Suppressor macrophage (primary cell): ENCODE data around the gene TENM4.
A peak's percentile ranks its signal among the peaks of the same experiment; 100 is the strongest.

ENCODE experiments used
- DNase-seq, 4 experiments: peaks; one replicate each; pipeline ENCODE4 v3.0.0-alpha.2; 2020 to 2022

TENM4 gene

DNA sequence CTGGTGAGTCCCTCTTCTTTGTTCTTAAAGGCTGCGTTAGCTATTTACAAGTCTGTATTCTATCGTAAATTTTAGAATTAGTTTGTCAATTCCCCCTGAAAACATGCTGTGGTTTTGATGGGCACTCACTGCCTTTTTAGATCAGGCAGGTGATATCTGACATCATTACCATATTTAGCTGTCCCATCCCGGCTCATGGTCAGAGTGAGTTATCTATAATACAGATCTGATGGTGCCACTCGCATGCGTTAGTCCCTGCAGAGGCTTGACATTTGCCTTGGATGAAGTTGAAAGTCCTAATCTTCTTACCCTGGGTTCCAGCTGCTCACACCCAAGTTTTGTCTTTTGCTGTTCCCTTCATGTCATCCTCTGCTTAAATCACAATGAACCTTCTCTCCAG lies 715.6 kb downstream of the TENM4 start:
- no peak for DNase-seq

DNA sequence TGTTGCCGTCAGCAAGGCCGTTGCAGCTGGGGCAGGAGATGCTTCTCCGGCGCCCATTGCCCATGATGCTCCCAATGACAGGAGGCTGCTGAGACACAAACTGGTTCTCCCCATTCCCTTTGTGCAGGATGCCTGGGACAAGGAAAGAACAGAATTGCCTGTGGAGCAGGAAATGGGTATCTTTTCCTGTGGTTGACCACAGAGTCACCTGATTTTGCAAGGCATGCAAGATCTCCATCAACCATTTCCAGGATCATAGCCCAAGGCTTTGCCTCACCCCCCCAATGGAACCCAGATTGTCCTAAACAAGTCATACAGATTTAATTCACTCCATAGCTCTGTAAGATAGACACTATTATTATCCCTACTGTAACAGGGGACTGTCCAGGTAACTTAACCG lies 718.0 kb downstream of the TENM4 start:
- DNase-seq: no peak

DNA sequence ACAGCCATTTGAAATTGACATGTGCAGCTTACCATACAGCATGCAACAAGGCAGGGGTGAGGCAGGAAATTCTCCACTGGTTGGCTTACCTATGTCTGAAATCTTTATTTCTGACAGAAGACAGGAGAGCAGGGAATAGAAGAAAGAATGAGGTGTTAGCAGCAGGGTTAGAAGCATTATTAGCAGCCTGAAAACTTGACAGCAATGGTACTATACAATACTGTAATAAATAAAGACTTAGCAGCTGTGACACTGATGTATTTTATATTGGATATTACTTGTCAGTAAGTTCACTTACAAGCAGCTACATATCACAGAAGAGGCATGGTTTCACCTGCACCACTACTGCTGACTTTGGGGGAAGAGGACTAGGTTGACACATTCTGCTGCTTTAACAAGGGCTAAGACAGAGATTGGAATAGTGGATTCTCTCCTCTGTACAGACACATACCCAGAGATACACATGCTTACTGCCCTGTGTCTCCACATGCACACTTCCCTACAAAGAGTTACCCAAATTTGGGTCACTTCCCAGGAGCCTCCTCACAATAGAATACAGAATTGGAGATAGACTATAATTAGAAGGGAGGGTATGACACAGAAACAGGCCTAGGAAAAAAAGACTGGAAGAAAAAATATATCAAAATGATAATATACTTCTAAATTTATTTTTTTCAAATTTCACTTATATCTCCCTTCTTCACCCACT lies 720.4 kb downstream of the TENM4 start:
- DNase-seq: no peak

DNA sequence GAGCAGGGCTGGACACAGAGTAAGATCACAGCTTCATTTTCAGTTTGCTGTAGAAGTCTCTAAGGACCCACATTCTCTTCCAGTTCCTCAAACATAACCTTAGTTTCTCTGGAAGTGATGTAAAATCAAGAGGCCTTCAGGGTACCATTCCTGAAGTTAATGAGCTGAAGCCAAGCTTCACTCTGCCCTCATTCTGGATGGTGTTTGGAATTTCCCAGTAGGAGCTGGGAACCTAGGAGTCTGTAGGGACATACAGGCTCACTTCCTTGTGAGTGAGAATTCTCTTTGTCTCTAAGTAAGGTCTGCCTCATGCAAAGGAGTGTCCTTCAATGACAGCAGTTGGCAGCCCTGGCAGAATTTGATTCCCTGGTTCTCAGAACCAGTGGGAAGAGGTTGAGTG lies 723.8 kb downstream of the TENM4 start:
- no peak for DNase-seq

DNA sequence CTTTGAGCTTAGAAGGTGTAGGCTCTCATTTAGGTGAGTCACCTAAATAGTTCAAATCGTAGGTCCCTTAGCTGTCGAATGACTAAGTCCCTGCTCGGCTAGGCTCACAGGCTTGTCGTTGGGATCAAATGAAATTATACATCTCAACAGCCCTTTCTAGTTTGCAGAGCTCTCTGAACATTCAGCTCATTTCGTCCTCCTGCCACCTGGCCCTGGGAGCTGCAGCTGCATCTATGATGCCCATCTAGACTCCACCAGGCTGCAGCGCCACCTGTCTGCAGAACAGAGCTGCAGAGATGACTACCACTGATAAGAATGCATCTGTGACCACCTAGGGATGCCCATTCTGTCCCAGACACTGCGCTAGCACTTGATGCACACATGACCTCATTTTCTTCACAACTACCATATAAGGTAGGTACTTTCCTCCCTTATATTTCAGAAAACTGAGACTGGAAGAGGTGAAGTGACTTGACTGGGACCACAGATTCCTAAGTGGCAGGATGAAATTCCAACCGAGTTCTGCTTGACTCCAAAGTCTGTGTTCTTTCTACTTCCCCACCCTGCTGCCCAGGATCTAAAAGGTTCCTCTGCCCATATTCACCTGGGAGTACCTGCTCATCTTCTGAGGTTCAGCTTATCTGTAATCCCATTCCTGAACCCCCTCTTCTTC lies 725.1 kb downstream of the TENM4 start:
- peak; percentile 19 to 59 (median 41) for DNase-seq

DNA sequence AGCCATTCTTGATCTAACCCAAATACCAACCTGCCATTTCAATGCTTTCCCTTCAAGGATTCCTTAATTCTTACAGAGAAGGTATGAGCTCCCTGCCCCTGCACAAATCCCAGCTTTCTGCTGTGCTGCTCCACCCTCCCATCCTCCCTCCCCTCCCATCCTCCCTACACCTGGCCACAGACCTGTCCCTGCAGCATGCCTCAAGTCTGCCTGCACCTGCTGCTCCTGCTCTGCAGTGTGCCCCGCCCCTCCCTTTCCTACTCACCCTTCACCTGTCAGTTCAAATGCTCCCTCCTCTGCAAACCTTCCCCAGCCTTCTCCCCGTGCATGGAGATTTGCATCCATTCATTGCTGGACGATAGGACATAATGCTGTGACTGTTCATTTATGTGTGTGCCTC lies 726.3 kb downstream of the TENM4 start:
- DNase-seq: no peak

DNA sequence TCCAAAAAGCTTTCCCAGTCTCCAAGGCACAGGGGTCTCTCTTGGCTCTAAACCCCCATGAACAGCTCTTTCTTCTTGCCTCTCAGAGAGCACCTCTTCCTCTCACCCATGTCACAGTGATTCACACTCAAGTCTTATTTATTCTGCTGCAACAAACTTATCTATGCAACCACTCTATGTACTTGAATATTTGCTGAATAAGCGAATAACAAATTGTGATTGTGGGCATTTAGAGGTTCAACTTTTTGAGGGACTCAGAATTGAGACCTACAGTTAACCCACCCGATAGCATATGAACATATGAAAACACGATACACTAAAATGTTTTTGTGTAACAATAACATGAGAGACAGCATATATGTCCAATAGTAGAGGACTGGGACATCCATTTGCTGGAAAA lies 729.1 kb downstream of the TENM4 start:
- DNase-seq: no peak

DNA sequence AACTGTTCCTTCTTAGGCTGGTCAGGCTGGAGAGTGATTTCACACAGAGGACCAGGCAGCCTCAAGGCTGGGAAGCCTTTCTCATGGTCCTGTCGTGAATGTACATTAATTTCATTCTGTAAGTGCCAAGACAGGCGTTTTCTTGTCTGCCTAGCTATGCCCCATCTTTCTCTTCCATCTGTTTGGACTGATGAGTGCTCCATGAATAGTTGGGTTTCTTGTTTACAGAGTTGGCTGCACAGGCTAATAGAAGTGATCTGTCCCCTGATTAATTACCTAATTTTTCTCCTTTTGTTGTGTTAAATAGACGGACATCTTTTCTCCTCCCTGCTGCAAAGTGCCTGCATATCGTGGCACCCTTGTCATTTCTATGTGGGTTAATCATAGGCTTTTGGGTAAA lies 730.4 kb downstream of the TENM4 start:
- no peak for DNase-seq

DNA sequence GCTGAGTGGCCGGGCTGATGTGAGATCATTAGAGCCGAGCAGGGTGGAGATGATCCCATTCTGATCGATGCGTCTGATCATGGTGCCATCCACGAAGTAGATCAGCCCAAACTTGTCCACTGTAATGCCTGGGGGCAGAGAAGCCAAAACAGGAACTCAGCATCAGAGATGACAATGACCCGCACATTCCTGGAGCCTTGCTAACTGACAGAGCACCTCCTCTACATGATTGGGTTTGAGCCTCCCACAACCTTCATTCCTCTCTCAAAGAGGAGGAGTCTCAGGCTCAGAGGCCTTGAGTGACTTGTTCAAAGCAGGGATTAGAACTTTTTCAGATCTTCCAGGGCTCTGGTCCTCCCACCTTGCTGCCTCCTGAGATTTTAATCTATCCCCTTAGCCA lies 732.4 kb downstream of the TENM4 start:
- no peak for DNase-seq

DNA sequence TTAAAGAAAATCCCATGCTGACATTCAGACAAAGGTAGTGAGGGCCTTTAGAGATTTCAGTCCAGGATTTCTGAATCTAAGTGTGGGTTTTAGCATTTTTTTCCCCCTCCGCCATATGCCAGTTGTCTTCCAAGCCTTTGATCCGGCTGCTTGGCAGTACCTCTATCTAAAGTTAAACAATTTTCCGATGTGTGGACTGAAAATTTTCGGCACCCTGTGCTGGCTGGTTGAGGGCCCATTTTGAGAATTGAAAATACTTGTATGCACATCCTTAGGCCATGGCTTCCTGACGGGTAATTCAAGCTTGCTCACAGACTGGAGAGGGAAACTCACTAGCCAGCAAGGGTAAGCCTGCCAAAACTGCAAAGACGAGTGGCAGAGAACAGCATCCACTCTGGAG lies 734.3 kb downstream of the TENM4 start:
- no peak for DNase-seq

DNA sequence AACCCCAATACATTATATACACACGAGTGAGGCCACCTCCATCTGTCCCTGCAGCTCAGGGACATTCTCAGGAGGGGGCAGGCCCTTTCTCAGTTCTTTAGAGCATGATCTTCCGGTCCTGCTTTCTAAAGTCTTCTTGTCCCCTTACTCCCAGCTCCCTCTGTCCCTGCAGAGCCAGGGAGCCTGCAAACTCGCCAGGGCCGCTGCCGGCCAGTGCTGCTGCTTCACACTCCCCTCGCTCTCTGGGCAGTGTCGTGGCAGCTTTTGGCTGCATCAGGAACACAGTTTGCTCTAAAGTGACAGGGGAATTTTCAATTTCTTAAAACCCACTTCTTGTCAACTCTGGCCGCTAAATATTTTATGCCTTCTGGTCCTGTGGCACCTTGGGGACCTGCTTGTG lies 736.0 kb downstream of the TENM4 start:
- no peak for DNase-seq

DNA sequence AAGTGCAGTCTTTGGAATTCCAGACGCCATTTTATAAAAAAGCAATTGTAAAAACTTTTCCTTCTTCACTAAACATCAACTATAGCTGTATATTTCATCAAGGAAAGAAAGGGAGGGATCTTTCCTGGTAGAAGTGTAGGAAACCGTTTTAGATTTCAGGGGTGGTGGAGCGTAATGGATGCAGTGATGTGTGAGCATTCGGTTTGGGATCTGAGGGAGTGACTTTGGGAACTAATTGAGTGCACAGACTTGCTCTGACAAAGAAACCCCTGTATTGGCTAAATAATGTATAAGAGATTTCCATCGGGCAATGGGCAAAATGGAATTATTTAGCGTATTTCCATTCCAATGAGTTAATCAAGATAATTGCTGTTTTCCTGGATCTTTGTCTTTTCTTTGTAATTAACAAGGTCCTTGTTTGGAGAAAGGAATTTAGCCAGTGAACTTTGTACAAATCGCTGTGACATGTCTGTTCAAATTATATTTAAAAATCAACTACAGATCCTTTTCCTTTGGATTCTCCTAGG lies 741.2 kb downstream of the TENM4 start:
- DNase-seq: no peak

DNA sequence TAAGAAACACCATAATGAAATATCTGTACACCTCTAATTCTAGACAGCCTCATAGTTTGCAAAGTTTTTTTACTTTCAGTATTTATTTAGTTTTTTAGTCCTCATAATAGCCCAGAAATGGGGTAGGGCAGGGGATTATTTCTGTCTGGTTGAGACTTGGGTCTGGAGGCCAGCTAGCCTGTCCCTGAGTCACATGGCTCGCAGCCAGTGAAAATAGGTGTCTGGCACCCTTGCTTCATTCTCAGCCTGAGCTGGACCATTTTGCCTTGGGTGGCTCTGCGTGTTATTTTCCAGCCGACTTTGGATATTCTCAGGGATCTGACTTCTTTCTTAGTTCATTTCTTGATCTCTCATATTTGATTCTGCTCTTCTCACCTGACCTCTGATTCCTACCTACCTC lies 742.2 kb downstream of the TENM4 start:
- no peak for DNase-seq

DNA sequence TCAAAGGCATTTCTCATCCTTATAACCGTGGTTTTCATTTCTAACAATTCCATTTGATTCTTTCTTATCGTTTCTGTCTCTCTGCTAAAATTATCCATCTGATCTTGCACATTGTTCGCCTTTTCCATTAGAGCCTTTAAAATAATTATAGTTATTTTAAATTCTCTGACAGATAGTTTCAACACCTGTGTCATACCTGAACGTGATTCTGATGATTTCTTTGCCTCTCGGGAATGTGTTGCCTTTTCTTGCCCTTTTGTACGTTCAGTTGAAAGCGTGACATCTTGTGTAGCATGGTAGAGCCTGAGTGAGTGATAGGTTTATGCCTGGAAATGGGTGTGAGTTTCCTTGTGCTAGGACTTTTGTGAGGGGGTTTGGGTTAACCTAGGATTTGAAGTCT lies 744.7 kb downstream of the TENM4 start:
- DNase-seq: no peak

DNA sequence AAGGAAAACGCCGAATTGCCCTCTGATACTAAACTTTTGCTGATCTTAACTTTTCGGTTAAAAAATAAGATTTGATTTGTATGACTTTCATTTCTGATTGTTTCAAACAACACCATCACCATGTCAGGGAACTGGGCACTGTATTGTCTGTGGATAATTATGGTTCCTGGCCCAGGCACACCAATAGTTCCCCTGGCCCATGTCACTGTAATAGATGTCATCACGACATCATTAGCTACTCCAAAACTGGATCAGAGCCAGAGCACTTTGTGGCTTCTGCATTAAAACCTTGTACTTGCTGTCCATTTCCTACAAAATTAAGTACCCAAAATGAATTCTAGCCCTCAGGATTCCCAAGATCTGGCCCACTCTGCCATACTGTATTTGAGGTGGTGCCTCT lies 746.7 kb downstream of the TENM4 start:
- no peak for DNase-seq

DNA sequence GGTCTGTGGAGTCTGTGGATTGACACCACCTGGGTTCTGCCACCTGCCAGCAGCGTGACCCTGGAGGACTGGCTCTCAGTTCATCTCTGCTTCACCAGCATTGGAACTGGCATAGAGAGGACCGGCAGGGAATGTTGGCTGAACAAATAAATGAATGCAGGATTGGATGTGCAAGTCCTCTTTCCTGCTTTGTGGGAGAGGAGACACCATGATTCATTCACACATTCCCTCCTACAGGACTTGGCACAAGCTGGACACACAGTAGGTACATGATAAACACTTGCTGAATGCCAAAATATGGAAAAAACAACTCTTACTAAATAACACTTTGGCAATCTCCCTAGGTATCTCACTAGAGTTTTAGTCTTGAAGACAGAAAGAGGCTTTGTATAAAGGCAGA lies 749.6 kb downstream of the TENM4 start:
- DNase-seq: no peak

DNA sequence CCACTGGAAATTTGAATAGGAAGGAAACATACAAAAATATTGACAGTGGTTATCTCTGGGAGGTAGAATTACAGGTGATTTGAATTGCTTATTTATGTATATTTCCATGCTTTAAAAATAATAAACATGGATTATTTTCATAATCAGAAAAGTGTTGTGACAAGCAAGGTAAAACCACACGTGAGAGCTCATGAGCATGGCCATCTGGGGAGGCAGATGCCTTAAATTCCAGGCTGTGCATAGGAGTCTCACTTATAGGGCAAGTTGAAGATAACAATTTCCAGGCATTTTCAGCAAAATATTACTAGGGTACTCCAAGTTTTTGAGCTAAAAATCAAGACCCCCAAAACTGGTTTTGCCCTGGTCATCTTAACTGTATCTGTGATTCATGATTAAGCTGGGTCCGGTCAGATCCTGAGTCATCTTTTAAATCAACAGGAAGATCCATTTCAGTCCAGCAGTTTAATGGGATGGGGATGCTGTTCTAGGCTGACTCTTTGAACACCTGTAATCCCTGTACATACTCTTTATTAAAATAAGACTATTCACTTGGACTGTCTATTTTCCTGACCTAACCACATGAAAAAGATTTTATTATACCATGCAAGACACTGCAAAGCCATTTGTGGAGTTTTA lies 750.4 kb downstream of the TENM4 start:
- no peak for DNase-seq

DNA sequence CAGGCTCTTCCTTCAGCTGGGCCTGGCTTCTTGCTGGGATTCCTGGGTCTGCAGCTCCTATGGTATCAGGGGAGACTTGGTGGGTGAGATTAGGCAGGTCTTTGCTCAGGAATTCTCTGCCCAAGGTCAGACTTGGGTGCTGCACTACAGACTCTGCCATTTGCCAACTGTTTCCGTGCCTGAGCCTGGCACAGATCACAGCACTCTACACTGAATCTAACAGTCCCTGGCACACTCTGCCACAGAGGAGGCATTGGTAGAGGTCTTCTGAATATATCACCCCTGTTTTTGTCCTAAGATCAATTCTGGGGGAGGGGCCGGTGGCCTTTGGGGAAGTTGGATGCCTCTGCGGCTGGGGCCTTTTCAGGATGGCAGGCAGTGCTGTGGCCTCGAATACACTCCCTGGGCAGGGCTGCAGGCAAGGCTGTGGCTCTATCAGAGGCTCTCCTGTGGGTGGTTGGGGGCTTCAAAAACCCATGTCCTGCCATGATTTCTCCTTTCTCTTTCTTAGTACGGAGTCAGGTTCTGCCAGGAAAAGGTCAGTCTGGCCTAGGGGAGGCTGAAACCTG lies 751.2 kb downstream of the TENM4 start:
- no peak for DNase-seq

DNA sequence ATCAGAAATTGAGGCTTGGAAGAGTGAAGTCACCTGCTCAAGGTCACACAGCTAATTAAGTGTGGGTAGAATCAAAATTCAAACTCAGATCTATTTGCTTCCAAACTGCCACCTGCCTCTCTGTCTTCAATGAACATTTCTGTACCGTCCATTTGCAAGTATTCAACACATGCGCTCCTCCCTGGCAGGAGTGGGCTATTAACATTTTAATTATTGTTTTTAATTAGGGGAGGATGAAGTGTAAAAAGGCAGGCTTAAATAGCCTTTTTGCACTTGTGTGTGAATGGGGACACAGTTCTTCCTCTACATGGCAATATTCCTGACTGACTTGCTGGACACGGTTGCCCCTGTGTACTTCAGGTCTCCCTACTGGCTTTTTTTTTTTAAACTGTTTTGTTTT lies 751.7 kb downstream of the TENM4 start:
- no peak for DNase-seq

DNA sequence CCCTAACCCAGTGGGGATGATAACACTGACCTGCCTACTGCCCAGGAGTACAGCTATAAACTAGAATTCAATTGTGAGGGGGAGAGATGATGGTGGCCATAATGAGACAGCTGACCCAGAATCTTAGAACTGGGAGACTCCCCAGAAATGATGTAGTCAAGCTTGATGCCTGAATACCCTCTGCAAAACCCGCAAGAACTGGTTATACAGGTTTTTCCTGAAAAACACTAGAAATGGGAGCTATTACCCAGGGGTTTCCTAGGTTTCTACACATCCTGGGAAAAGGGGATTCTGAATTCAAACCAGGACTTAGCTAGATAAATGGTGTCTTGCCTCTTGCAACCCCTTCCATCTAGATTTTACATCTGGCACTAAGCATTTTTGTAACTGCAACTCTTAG lies 752.4 kb downstream of the TENM4 start:
- no peak for DNase-seq

DNA sequence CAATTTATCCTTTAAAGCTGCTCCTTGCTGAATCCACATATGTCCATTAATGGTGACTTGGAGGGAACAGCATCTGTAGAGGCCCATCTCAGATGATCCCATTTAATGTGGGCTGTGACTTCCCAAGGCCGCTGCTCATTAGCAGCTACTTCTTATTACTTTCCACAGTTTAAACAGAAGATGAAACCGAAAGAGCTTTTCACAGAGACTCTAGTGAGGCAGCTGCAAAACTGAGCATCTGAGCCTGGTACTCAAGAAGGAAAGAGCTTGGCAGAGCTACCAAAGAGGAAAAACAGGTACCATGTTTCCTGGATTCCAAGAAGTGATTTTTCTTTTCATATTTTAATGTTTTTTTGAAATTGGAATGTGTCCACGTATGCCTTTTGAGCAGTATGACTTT lies 755.7 kb downstream of the TENM4 start:
- DNase-seq: no peak

DNA sequence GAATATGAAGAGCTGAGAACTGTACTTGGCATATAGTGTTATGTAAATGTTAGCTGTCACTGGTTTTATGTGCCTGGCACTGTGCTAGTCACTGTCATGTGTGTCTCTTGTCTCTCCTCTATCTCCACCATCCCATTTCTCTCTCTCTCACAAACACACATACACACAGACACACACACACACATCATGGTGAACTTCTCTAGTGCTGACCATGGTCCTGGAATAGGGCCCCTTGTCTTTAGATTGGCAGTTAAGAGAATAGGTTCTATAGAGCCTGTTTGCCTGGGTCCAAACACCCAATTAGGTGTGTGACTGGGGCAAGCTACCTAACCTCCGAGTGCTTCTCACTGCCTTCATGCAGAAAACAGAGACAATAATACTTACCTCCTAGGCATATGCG lies 756.5 kb downstream of the TENM4 start:
- DNase-seq: no peak

DNA sequence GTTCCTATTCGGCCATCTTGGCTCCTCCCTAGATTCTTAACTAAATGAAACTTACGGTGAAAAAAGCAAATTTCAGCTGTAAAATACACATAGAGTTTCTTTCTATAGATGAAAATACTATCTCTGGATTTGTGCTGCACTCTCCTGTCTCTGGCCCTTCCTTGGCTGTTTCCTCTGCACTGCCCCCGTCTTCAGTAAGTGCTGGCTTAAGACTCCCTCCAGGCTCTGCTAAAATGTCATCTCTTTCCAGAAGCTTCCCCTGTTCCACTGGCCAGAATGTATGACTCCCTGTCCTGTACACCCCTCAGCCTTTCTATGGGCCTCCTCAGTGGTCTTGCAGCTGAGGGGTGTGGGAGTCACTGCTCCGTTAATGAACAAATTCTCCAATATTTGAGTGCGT lies 757.1 kb downstream of the TENM4 start:
- DNase-seq: no peak
